KMS-11 (cell line): ENCODE measurements around the gene GET4.

Experiments used
- H2AFZ ChIP-seq: fragments of 200-600 bp; sonication (generic); 2 replicates; pipeline ENCODE4 v1.6.1; 2016; ENCODE audit warnings: antibody characterized with exemption, mixed run types, low read depth
- H3K27ac ChIP-seq: fragments of 200-600 bp; sonication (generic); 2 replicates; pipeline ENCODE4 v1.6.1; 2016; ENCODE audit warnings: mild to moderate bottlenecking, mixed run types
- H3K27me3 ChIP-seq: fragments of 200-600 bp; sonication (generic); 2 replicates; pipeline ENCODE4 v1.6.1; 2017; ENCODE audit warnings: mild to moderate bottlenecking, low read depth, mixed run types, moderate library complexity; ENCODE audit not compliant: insufficient read depth
- H3K36me3 ChIP-seq: fragments of 200-600 bp; sonication (generic); 2 replicates; pipeline ENCODE4 v1.6.1; 2017; ENCODE audit warnings: mild to moderate bottlenecking, mixed run types; ENCODE audit not compliant: insufficient read depth
- H3K4me1 ChIP-seq: fragments of 200-600 bp; sonication (generic); 2 replicates; pipeline ENCODE4 v1.6.1; 2016; ENCODE audit warnings: mild to moderate bottlenecking, low read depth, mixed run types; ENCODE audit not compliant: poor library complexity, severe bottlenecking
- H3K4me2 ChIP-seq: fragments of 200-600 bp; sonication (generic); 2 replicates; pipeline ENCODE4 v1.7.0; 2016; ENCODE audit warnings: mild to moderate bottlenecking, mixed run types
- H3K4me3 ChIP-seq: fragments of 200-600 bp; sonication (generic); IDR thresholded peaks from 2 replicates; pipeline ENCODE4 v1.6.1; 2017; ENCODE audit warnings: low read depth, low read length, mixed read lengths; ENCODE audit not compliant: insufficient read depth
- H3K79me2 ChIP-seq: fragments of 200-600 bp; sonication (generic); 2 replicates; pipeline ENCODE4 v1.6.1; 2016; ENCODE audit warnings: low read depth, mixed run types; ENCODE audit not compliant: insufficient read depth
- H3K9ac ChIP-seq: fragments of 200-600 bp; sonication (generic); 2 replicates; pipeline ENCODE4 v1.6.1; 2016; ENCODE audit warnings: mild to moderate bottlenecking, mixed run types
- H4K20me1 ChIP-seq: fragments of 200-600 bp; sonication (generic); 2 replicates; pipeline ENCODE4 v1.6.1; 2016; ENCODE audit warnings: mild to moderate bottlenecking, mixed run types; ENCODE audit not compliant: insufficient read depth
- TF ChIP-seq, protein P1 (sequence below): fragments of 200-600 bp; sonication (generic); conservative IDR thresholded peaks from 2 replicates; pipeline ENCODE4 v1.6.1; 2017; ENCODE audit warnings: low read depth, mild to moderate bottlenecking, antibody characterized with exemption, low read length, moderate library complexity, mixed read lengths

The GET4 gene

GRCh38 chr7:890868-891267 lies 14.5 kb downstream of the GET4 start:
- H3K4me3 ChIP-seq: no peak overlapping the region
- H3K27me3 ChIP-seq: no peaks in the 10 kb centered on the region
- no peaks in the 10 kb centered on the region for H3K36me3 ChIP-seq
- H3K79me2 ChIP-seq: peaks cover 3% of the 10 kb centered on the region; the same call in 1 of the 2 replicates
- no peak overlapping the region for H2AFZ ChIP-seq
- no peak overlapping the region for H3K27ac ChIP-seq
- no peak overlapping the region for H3K9ac ChIP-seq
- TF ChIP-seq, protein P1, sequence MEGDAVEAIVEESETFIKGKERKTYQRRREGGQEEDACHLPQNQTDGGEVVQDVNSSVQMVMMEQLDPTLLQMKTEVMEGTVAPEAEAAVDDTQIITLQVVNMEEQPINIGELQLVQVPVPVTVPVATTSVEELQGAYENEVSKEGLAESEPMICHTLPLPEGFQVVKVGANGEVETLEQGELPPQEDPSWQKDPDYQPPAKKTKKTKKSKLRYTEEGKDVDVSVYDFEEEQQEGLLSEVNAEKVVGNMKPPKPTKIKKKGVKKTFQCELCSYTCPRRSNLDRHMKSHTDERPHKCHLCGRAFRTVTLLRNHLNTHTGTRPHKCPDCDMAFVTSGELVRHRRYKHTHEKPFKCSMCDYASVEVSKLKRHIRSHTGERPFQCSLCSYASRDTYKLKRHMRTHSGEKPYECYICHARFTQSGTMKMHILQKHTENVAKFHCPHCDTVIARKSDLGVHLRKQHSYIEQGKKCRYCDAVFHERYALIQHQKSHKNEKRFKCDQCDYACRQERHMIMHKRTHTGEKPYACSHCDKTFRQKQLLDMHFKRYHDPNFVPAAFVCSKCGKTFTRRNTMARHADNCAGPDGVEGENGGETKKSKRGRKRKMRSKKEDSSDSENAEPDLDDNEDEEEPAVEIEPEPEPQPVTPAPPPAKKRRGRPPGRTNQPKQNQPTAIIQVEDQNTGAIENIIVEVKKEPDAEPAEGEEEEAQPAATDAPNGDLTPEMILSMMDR: no peak
- no peaks in the 10 kb centered on the region for H4K20me1 ChIP-seq
- H3K4me2 ChIP-seq: no peak overlapping the region
- H3K4me1 ChIP-seq: no peaks in the 10 kb centered on the region

DNA sequence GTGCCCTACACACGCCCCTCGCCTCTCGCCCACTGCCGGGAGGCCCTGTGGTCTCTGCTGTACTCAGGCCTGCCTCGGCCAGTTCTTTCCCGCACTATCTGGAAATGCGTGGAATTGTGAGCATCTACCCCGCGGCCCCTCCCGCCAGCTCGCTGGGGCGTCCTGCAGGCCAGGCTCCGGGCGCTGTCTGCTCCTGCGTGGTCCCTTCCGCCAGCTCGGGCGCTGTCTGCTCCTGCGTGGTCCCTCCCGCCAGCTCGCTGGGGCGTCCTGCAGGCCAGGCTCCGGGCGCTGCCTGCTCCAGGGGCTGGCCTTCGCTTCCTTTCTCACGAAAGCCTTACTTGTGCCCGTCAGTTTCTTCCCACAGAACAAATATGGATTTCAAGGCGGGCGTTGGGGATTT lies 14.9 kb downstream of the GET4 start:
- Histone ChIP-seq H3K4me2 (no peak overlapping the region), H4K20me1 (no peaks in the 10 kb centered on the region), H3K4me3 (no peak overlapping the region), H3K79me2 (no peaks in the 10 kb centered on the region; the same call in 1 of the 2 replicates), H3K27ac (no peak overlapping the region), H3K4me1 (no peaks in the 10 kb centered on the region), H2AFZ (no peak overlapping the region), H3K36me3 (no peaks in the 10 kb centered on the region), H3K27me3 (no peaks in the 10 kb centered on the region), H3K9ac (no peak overlapping the region)
- TF ChIP-seq, protein P1: no peak

GRCh38 chr7:891805-892204 lies 15.5 kb downstream of the GET4 start:
- H3K4me2 ChIP-seq: no peak overlapping the region
- no peak overlapping the region for H3K4me3 ChIP-seq
- no peaks in the 10 kb centered on the region for H3K4me1 ChIP-seq
- H3K27ac ChIP-seq: no peak overlapping the region
- no peak overlapping the region for H3K9ac ChIP-seq
- TF ChIP-seq, protein P1: no peak
- H3K27me3 ChIP-seq: no peaks in the 10 kb centered on the region
- H2AFZ ChIP-seq: no peak overlapping the region
- H3K36me3 ChIP-seq: no peaks in the 10 kb centered on the region
- no peaks in the 10 kb centered on the region for H4K20me1 ChIP-seq
- H3K79me2 ChIP-seq: no peaks in the 10 kb centered on the region

- Histone ChIP-seq H3K27ac (no peak overlapping the region), H3K27me3 (no peaks in the 10 kb centered on the region), H4K20me1 (no peaks in the 10 kb centered on the region), H3K4me2 (no peak overlapping the region), H3K4me1 (no peaks in the 10 kb centered on the region), H3K9ac (no peak overlapping the region), H3K79me2 (no peaks in the 10 kb centered on the region), H2AFZ (no peak overlapping the region), H3K36me3 (no peaks in the 10 kb centered on the region), H3K4me3 (no peak overlapping the region)
- TF ChIP-seq, protein P1: no peak
Observed at GRCh38 chr7:892648-893593, 16.6 kb downstream of the GET4 start.
